Stimulated activated CD4-positive, alpha-beta T cell treated with anti-CD3 and anti-CD28 coated beads, Interleukin-2, amount 100 ng/mL, for 4 hours (primary cell): ENCODE data around the gene SDK2.

Source experiments
- DNase-seq: peaks from one replicate; pipeline ENCODE4 v3.0.0-alpha.2; 2020; ENCODE audit warnings: low read depth

SDK2 gene

GRCh38 chr17:73630965-73631595, 13.2 kb downstream of the SDK2 start:
- DNase-seq: no peak

- DNase-seq: no peak
These were observed 13.7 kb downstream of the SDK2 start for GRCh38 chr17:73630531-73630930.

- DNase-seq: no peak
These were observed 15.3 kb downstream of the SDK2 start for GRCh38 chr17:73628642-73629552.

- DNase-seq: no peak
These were observed 18.1 kb downstream of the SDK2 start for GRCh38 chr17:73625991-73626673.

GRCh38 chr17:73625006-73625405, 19.2 kb downstream of the SDK2 start:
- DNase-seq: no peak

- DNase-seq: no peak
These were observed 19.7 kb downstream of the SDK2 start for GRCh38 chr17:73624496-73624988.

GRCh38 chr17:73623818-73624217, 20.4 kb downstream of the SDK2 start:
- DNase-seq: no peak

GRCh38 chr17:73623247-73623646, 21.0 kb downstream of the SDK2 start:
- DNase-seq: no peak

- DNase-seq: no peak
These were observed 21.9 kb downstream of the SDK2 start for GRCh38 chr17:73622381-73622780.

GRCh38 chr17:73621685-73622084, 22.6 kb downstream of the SDK2 start:
- no peak for DNase-seq

- DNase-seq: no peak
These were observed 23.8 kb downstream of the SDK2 start for GRCh38 chr17:73620414-73620813.

GRCh38 chr17:73617501-73617900, 26.7 kb downstream of the SDK2 start:
- DNase-seq: no peak

- DNase-seq: no peak
These were observed 27.3 kb downstream of the SDK2 start for GRCh38 chr17:73616873-73617404.

GRCh38 chr17:73616120-73616872, 27.9 kb downstream of the SDK2 start:
- DNase-seq: no peak

GRCh38 chr17:73614256-73614655, 30.0 kb downstream of the SDK2 start:
- DNase-seq: no peak

- DNase-seq: no peak
These were observed 30.7 kb downstream of the SDK2 start for GRCh38 chr17:73613271-73614233.

- DNase-seq: no peak
These were observed 32.2 kb downstream of the SDK2 start for GRCh38 chr17:73612031-73612472.

- DNase-seq: no peak
These were observed 32.6 kb downstream of the SDK2 start for GRCh38 chr17:73611630-73612029.

- no peak for DNase-seq
These were observed 33.8 kb downstream of the SDK2 start for GRCh38 chr17:73610331-73610911.

GRCh38 chr17:73609758-73610157, 34.5 kb downstream of the SDK2 start:
- no peak for DNase-seq
